Measurements from ENCODE around the gene UCK2. TPM values are rescaled to one million over a fixed set of nuclear protein-coding genes. Genes with fewer than 3 reads are reported as not detected.

Gene UCK2
- total RNA-seq, 2 experiments from 2014 or later: 108 to 116 TPM

GRCh38 chr1:165954940-165955339 lies 127.5 kb downstream of the UCK2 start:
- POLR2A ChIA-PET: no interaction called here
- CTCF ChIA-PET: no interaction called here

- CTCF ChIA-PET: no interaction called here
- POLR2A ChIA-PET: no interaction called here
Measured at GRCh38 chr1:165958306-165958705, 130.9 kb downstream of the UCK2 start.

- CTCF ChIA-PET: no interaction called here
- POLR2A ChIA-PET: no interaction called here
Measured at GRCh38 chr1:165960136-165960535, 132.7 kb downstream of the UCK2 start.

- POLR2A ChIA-PET: no interaction called here
- CTCF ChIA-PET: no interaction called here
Measured at GRCh38 chr1:165960881-165961280, 133.5 kb downstream of the UCK2 start.

Other genes starting within 250 kb of the UCK2 start
- gene MGST3, start 196.4 kb upstream of the UCK2 start, total RNA-seq: 10 to 100 TPM; 47.9 to 49.0 TPM
- gene ALDH9A1, start 129.1 kb upstream of the UCK2 start, total RNA-seq: 10 to 100 TPM; 40.3 to 40.7 TPM
- gene TMCO1, start 58.7 kb upstream of the UCK2 start, total RNA-seq: 100 to 1,000 TPM in 1 of 2 experiments, 10 to 100 TPM in 1; 93.7 to 102 TPM

Data from activated CD8-positive, alpha-beta memory T cell treated with anti-CD3 and anti-CD28 coated beads for 36 hours (primary cell).